Stimulated activated CD4-positive, alpha-beta T cell treated with anti-CD3 and anti-CD28 coated beads, Interleukin-4, amount 100 ng/mL, for 48 hours (primary cell): ENCODE data around the gene REL.
"Not testable (repeated sequence)": the region's sequence is repeated elsewhere in the genome, so short reads cannot be mapped to it uniquely, and the experiment has no call there.

Source experiments
- DNase-seq, 2 donors: peaks; one replicate each; pipeline ENCODE4 v3.0.0-alpha.2; 2020; ENCODE audit warnings: low read depth in 2 of 2

REL gene

GRCh38 chr2:60867848-60868247 lies 13.5 kb upstream of the REL start:
- no peak for DNase-seq

- DNase-seq: no peak
Measured at GRCh38 chr2:60868589-60869273, 12.6 kb upstream of the REL start.

- DNase-seq: no peak
Measured at GRCh38 chr2:60872510-60872928, 8.9 kb upstream of the REL start.

DNA sequence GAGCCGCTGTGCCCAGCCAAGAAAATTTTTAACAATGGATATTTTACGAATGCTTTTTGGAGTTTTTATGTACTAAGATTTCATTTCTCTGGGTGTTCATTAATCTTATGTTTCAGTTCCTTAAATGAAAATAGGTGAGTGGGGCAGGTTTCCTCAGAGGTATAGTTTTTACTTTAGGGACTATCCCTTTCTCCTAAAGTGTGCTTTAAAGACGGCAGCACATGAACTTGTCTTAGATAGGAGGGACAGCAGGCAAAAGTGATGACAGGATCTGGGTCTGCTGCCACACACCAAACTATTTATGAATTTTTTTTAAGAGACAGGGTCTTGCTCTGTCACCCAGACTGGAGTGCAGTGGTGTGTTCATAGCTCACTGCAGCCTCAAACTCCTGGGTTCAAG lies 8.0 kb upstream of the REL start:
- DNase-seq: no peak

DNA sequence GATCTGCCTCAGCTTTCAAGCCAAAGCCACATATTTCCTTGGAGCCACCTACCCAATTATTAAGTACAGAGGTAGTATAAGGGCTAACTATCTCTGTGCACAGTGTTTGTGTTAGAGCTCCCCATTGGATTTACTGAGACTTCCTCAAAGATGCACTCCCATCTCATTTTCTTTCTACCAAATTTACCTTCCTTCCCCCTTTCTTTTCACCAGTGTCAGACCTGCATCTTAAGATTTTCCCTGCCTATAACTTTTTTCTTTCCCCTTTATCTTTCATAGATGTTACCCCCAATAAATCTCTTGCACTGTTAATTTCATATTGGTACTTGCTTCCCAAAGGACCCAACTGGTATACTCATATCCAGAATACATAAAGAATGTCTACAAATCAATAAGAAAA lies 5.9 kb upstream of the REL start:
- DNase-seq: no peak

GRCh38 chr2:60880643-60881046 lies 729 bp upstream of the REL start:
- DNase-seq: no peak

DNA sequence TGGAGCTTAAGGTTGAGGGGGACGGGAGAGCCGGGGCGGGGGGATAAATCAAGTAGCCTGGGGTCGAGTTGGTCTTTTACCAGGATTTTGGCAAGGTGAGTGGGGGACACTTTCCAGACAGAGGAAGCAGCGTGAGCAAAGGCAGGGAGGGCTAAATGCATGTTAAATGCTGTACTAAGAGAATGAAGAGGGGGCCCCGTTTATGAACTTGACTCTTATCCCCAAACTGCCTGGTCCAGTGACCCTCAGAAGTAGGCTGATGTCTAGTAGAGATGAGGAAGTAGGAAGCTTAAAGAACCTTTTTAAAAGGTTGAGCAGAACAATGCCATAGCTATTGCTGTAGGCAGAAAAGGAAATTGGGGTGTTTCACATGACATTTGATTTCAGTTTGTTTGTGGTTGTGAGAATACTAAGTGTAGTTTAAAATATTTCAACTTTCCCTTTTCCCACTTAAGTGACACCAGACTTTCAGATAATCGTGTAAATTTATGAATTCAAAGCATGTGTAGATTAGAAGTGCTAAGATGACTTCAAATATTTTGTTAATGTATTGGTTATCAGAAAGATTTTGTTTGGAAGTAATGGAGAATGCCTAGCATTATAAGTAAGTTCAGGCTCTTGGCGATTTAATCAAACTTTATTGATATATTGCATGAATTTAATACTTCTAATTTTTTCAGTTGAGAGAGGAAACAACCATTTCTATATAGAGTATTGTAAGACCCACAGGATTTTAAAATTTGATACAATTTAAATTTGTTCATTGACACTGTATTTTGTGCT lies 1.8 kb downstream of the REL start:
- DNase-seq: no peak

GRCh38 chr2:60883896-60884295 lies 2.5 kb downstream of the REL start:
- DNase-seq: no peak

- DNase-seq: no peak
Measured at GRCh38 chr2:60884800-60885199, 3.4 kb downstream of the REL start.

DNA sequence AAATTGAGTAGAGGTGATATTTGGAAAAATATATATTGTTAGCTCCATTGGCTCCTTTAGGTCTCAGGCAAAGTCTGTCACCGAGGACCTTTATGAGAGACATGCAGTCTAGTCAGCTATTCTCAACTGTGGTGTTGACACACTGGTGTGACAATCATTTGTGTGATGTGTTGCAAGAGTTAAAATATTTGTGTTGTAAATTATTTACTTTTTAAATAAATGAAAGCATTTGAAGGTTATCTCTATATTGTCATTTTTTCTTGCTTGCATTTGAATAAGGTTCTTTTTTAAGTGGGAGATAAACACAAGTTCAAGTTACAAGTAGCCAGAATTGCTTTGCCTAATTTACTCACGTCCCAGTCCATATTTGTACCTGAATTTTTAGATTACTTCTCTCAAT lies 4.3 kb downstream of the REL start:
- no peak for DNase-seq

GRCh38 chr2:60886991-60887390 lies 5.6 kb downstream of the REL start:
- no peak for DNase-seq

DNA sequence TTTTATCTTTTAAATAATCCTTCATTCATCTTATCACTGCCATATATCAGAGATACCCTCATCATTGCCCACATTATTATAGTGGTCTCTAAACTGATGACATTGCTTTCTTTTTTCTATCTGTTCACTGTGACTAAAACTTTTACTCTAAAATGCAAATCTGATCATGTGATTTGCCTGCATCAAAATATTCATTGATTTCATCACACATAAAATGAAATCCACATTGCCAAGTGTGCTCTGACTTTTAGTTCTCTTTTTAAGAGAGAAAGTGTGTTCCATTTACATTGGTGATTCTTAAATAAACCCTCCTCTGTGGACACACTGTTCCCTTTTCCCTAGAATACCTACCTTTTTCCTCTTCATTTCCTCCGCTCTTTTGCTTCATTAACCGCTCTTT lies 7.5 kb downstream of the REL start:
- DNase-seq: no peak

GRCh38 chr2:60889581-60890392 lies 8.4 kb downstream of the REL start:
- not testable (repeated sequence) for DNase-seq

GRCh38 chr2:60890393-60890707 lies 9.0 kb downstream of the REL start:
- no peak for DNase-seq

GRCh38 chr2:60891180-60891579 lies 9.8 kb downstream of the REL start:
- no peak for DNase-seq

GRCh38 chr2:60898567-60898966 lies 17.2 kb downstream of the REL start:
- no peak for DNase-seq

DNA sequence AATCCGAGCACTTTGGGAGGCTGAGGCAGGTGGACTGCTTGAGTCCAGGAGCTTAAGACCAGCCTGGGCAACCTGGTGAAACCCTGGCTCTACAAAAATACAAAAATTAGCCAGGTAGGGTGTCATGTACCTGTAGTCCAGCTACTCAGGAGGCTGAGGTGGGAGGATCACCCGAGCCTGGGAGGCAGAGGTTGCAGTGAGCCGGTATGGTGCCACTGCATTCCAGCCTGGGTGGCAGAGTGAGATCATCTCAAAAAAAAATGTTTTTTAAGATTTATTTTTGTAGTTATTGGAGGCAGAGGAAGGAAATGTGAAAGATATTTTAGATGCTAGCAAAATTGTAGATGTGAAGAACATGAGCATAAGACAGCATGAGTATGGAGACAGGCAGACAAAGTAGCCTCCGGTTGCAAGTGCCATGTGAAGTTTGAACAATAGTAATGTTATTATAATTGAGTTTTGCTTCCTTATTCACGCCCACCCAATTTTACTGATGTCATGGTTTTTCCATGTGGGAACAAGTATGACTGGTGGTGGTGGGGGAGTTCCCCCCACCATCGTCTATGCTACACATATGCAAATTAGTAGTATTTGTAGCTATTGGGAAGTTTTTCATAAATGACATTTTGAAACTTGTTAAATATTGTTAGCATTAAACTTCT lies 18.0 kb downstream of the REL start:
- peak in 1 of 2 donors; percentile 55 for DNase-seq

DNA sequence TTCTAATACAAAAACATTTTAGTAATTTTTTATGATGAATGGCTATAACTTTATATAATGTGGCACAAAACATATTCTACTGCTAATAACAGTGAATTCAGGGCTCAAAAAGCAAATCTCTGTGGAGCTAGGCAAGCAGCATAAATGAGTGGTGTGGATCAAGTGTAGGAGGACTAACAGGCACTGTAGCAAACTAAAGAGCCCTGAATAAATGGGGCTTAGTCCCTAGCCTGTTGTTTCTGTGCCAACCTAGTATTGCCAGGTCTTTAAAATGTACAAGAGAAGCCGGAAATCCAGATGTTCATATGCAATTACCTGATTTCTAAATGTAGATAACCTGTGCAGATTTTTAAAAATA lies 18.5 kb downstream of the REL start:
- no peak for DNase-seq

DNA sequence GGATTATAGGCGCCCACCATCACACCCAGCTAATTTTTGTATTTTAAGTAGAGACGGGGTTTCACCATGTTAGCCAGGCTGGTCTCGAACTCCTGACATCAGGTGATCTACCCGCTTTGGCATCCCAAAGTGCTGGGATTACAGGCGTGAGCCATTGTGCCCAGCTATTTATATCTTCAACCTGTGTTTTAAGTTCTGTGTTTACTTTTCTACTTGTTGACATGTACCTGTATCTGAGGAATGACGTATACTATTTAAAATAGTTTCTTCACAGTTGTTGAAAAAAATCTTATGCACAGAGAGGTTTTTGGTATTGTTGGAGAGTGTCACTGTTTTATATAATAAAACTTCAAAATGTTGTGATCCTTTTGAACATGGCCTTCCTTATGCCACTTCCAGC lies 19.9 kb downstream of the REL start:
- DNase-seq: not testable (repeated sequence)

DNA sequence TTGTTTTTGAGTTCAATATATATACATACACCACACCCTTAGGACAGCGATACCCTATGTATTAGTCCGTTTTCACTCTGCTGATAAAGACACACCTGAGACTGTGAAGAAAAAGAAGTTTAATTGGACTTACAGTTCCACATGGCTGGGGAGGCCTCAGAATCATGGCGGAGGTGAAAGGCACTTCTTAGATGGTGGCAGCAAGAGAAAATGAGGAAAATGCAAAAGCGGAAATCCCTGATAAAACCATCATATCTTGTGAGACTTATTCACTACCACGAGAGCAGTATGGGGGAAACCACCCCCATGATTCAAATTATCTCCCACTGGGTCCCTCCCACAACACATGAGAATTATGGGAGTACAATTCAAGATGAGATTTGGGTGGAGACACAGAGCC lies 24.5 kb downstream of the REL start:
- not testable (repeated sequence) for DNase-seq

DNA sequence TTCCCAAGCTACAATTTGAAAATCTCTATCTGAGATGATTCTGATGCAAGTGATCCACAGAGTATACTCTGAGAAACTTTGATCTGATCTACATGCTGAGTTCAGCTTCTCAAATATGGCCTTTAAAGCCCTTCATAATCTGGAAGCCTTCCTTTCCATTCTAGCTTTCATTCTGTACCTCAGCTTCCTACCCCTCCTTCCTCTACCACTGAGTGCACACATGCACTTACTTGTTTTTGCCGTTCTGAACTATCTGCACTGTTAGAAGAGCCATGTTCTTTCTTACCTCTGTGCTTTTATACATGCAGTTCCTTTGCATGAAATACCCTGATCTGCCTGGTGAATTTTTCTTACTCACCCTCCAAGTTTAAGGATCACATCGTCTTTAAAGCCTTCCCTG lies 25.0 kb downstream of the REL start:
- no peak for DNase-seq

GRCh38 chr2:60907329-60907728 lies 26.0 kb downstream of the REL start:
- no peak for DNase-seq
